ENCODE data around the gene RALY.
A peak's percentile ranks its signal among the peaks of the same experiment; 100 is the strongest.

GRCh38 chr20:33947709-33948295, 45.9 kb upstream of the RALY start:
- TF ChIP-seq, protein P1, sequence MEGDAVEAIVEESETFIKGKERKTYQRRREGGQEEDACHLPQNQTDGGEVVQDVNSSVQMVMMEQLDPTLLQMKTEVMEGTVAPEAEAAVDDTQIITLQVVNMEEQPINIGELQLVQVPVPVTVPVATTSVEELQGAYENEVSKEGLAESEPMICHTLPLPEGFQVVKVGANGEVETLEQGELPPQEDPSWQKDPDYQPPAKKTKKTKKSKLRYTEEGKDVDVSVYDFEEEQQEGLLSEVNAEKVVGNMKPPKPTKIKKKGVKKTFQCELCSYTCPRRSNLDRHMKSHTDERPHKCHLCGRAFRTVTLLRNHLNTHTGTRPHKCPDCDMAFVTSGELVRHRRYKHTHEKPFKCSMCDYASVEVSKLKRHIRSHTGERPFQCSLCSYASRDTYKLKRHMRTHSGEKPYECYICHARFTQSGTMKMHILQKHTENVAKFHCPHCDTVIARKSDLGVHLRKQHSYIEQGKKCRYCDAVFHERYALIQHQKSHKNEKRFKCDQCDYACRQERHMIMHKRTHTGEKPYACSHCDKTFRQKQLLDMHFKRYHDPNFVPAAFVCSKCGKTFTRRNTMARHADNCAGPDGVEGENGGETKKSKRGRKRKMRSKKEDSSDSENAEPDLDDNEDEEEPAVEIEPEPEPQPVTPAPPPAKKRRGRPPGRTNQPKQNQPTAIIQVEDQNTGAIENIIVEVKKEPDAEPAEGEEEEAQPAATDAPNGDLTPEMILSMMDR (IDR thresholded peaks at IDR 0.05) = peak in 2 of 4 experiments; percentile 15 to 28
- TF ChIP-seq POLR2A (IDR thresholded peaks at IDR 0.05) = no peak

All from uterus (tissue), 2 donors.